Testis (tissue), 2 donors: ENCODE data around the gene XCL2.

Experiments used
- CTCF ChIP-seq, 3 experiments: fragments of 450-650 bp in 2 of 3; fragments of 200-600 bp in 1 of 3; sonication (generic) in 1 of 3; IDR thresholded peaks; one replicate each; pipeline ENCODE4 v1.5.1; 2016 to 2019; ENCODE audit warnings: antibody characterized with exemption in 3 of 3, mild to moderate bottlenecking in 2 of 3, moderate library complexity in 1 of 3
- POLR2A ChIP-seq: fragments of 450-650 bp; IDR thresholded peaks from one replicate; pipeline ENCODE4 v1.6.1; 2017; ENCODE audit warnings: antibody characterized with exemption, mild to moderate bottlenecking, moderate library complexity

- TF ChIP-seq CTCF (IDR thresholded peaks at IDR 0.05) (no peak), POLR2A (no peak)
These were observed 8.3 kb downstream of the XCL2 start for GRCh38 chr1:168535536-168535935.
